ENCODE measurements around the gene CNN2. TPM values are rescaled to one million over a fixed set of nuclear protein-coding genes. Genes with fewer than 3 reads are reported as not detected.

The CNN2 gene
- polyA plus RNA-seq, 1 donor = 45.2 TPM

DNA sequence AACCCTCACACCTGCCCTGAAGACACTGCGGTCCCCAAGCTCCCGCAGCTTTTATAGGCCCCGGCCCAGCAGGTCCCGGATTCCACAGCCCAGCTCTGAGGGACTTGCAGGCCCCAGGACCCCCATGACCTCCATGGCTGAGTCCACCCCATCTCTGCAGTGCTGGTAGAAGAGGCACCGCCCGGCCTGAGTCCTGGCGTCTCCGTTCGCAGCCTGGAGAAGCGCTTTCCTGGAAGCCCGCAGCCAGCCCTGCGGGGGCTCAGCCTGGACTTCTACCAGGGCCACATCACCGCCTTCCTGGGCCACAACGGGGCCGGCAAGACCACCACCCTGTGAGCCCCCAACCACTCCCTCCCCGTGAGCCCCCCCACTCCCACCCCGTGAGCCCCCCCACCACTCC lies 22.7 kb downstream of the CNN2 start:
- DNase-seq (ENCODE audit: low read depth) = no peak

DNA sequence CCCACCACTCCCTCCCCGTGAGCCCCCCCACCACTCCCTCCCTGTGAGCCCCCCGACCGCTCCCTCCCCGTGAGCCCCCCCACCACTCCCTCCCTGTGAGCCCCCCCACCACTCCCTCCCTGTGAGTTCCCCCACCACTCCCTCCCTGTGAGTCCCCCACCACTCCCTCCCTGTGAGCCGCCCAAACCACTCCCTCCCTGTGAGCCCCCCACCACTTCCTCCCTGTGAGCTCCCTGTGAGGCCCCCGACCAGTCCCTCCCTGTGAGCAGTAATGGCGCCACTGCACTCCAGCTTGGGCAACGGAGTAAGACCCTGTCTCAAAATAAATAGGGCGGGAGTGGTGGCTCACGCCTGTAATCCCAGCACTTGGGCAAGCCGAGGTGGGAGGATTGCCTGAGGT lies 23.4 kb downstream of the CNN2 start:
- no peak for DNase-seq (ENCODE audit: low read depth)

DNA sequence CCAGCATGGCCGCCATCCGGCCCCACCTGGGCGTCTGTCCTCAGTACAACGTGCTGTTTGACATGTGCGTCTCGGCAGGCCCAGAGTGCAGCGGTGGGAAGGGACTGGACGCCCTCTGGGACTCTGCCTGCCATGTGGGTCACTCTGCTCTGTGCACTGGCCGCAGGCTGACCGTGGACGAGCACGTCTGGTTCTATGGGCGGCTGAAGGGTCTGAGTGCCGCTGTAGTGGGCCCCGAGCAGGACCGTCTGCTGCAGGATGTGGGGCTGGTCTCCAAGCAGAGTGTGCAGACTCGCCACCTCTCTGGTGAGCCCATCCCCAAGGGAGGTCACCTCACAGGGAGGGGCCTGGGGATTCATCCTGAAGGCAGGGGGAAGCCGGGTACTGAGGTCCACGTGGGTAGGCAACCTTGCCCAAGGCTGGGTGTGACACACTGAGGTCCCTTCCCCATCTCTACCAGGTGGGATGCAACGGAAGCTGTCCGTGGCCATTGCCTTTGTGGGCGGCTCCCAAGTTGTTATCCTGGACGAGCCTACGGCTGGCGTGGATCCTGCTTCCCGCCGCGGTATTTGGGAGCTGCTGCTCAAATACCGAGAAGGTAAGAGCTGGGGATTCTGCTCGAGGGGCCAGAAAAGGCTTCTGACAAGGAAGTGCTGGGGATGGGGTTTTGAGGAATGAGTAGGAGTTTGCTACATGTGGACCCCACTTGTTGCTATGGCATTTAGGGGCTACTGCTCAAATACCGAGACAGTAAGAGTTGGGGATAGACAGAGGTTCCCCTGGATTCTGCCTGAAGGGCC lies 24.8 kb downstream of the CNN2 start:
- no peak for DNase-seq (ENCODE audit: low read depth)

DNA sequence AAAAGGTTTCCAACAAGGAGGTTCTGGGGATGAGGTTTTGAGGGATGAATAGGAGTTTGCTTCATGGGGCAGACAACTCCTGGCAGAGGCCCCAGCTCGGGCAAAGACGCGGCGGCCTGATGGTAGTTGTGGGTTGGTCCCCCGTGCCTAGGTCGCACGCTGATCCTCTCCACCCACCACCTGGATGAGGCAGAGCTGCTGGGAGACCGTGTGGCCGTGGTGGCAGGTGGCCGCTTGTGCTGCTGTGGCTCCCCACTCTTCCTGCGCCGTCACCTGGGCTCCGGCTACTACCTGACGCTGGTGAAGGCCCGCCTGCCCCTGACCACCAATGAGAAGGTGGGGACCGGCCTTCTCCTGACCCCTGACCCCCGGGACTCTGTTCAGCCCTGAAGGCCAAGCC lies 25.4 kb downstream of the CNN2 start:
- no peak for DNase-seq (ENCODE audit: low read depth)

DNA sequence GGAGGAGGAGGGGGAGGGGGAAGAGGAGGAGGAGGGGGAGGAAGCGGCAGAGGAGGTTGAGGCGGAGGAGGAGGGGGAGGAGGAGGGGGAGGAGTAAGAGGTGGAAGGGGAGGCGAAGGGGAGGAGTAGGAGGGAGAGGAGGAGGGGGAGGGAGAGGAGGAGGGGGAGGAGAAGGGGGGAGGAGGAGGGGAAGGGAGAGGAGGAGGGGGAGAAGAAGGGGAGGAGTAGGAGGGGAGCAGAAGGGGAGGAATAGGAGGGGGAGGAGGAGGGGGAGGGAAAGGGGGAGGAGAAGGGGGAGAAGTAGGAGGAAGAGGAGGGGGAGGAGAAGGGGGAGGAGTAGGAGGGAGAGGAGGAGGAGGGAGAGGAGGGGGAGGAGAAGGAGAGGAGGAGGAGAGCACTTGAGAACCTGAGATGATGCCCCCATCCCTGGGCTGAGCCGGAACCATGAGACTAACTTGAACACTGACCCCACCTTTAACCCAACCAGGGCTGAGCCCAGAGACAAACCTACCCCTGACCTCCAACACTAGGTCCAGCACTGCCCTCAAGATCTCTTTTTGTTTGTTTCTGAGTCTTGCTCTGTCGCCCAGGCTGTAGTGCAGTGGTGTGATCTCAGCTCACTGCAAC lies 26.1 kb downstream of the CNN2 start:
- DNase-seq (ENCODE audit: low read depth) = no peak

DNA sequence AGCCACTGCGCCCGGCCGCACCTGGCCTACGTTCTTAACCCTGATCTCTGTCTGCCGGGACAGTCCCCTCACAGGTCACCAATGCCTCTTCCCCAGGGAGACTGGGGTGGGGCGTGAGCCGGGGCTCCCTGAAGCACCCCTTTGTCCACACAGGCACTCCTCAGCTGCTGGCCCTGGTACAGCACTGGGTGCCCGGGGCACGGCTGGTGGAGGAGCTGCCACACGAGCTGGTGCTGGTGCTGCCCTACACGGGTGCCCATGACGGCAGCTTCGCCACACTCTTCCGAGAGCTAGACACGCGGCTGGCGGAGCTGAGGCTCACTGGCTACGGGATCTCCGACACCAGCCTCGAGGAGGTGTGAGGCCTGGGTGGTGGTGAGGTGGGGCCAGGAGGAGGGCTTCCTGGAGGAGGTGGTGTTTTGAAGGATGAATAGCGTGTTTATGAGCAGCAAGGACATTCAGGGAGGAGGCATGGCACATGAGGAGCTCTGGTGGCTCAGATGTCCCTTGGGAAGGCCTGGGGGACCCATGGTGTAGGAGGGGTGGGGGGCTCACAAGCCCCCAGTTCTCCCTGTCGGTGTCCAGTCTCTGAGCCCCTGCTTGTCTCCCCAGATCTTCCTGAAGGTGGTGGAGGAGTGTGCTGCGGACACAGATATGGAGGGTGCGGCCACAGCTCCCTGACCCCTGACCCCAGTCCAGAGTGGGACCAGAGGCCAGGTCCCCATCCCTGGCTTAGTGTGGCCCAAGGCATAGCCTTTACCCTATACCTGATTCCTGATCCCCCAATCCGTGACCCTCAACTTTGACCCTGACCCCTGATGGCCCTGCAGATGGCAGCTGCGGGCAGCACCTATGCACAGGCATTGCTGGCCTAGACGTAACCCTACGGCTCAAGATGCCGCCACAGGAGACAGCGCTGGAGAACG lies 27.0 kb downstream of the CNN2 start:
- DNase-seq (ENCODE audit: low read depth) = no peak

DNA sequence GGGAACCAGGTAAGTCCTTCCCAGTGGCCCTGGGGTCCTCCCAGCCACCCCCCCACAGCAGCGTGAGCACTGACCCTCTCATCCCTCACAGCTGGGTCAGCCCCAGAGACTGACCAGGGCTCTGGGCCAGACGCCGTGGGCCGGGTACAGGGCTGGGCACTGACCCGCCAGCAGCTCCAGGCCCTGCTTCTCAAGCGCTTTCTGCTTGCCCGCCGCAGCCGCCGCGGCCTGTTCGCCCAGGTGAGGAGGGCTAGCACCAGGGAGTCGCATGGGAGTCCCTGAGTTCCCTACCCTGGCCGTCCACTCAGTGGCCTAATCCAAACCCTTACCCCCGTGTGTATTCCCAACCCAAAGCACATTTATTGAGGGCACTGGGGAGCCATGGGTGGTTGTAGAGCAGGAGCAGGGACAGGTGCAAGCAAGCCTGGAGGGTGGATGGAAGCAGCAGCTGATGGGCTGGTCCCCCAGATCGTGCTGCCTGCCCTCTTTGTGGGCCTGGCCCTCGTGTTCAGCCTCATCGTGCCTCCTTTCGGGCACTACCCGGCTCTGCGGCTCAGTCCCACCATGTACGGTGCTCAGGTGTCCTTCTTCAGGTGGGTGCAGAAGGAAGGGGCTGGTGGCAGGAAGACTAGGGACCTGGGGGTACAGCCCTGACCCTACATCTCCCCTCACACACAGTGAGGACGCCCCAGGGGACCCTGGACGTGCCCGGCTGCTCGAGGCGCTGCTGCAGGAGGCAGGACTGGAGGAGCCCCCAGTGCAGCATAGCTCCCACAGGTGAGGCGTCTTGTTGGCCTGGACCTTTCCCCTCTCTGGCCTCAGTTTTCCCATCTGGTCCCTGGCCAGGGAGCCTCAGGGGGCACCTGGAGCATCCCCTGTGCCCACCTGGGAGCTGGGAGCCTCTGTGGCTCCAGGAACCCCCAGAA lies 28.0 kb downstream of the CNN2 start:
- no peak for DNase-seq (ENCODE audit: low read depth)

DNA sequence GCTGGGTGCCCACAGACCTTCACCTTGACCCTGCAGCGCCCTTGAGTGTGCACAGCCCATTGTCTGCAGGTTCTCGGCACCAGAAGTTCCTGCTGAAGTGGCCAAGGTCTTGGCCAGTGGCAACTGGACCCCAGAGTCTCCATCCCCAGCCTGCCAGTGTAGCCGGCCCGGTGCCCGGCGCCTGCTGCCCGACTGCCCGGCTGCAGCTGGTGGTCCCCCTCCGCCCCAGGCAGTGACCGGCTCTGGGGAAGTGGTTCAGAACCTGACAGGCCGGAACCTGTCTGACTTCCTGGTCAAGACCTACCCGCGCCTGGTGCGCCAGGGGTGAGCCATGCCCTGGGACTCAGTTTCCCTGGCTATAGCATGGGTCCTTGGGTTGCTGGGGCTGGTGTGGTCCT lies 28.6 kb downstream of the CNN2 start:
- no peak for DNase-seq (ENCODE audit: low read depth)

DNA sequence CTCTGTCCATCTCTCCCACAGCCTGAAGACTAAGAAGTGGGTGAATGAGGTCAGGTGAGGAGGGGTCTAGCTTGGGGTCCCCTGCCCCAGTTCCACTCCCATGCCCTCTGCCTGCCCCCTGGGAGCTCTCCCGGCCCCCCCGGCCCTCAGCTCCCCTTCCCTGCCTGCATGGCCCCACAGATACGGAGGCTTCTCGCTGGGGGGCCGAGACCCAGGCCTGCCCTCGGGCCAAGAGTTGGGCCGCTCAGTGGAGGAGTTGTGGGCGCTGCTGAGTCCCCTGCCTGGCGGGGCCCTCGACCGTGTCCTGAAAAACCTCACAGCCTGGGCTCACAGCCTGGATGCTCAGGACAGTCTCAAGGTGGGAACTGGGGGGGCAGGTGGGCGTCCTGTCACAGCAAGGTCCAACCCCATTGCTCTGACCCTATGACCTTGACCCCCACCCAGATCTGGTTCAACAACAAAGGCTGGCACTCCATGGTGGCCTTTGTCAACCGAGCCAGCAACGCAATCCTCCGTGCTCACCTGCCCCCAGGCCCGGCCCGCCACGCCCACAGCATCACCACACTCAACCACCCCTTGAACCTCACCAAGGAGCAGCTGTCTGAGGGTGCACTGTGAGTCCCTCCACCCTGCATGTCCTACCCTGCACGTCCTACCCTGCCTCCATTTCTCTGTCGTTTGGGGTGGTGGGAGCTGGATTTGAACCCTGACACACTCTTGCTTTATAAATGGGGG lies 29.6 kb downstream of the CNN2 start:
- no peak for DNase-seq (ENCODE audit: low read depth)

DNA sequence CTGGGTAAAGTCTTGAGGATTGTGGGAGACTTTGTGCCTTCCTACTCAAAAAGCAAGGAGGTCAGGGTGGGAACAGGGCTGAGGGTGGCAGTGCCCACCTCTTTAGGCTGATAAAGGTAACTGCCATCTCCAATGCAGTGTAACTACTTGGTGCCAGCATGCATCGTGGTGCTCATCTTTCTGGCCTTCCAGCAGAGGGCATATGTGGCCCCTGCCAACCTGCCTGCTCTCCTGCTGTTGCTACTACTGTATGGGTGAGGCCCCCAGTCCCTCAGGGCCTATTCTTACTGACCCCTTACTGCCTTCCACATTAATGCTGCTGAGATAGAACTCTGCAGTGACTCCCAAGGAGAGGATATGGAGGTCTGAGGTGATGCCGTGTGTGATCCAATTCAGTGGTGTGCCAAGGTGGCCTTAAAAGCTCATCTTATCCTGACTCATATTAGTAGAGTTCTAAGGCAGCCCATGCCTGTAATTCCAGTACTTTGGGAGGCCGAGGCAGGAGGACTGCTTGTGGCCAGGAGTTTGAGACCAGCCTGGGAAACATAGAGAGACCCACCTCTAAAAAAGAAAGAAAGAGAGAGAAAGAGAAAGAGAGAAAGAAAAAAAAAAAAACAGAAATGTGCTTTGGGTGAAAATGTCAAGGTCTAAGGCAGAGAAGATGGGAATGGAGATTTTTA lies 30.9 kb downstream of the CNN2 start:
- no peak for DNase-seq (ENCODE audit: low read depth)

DNA sequence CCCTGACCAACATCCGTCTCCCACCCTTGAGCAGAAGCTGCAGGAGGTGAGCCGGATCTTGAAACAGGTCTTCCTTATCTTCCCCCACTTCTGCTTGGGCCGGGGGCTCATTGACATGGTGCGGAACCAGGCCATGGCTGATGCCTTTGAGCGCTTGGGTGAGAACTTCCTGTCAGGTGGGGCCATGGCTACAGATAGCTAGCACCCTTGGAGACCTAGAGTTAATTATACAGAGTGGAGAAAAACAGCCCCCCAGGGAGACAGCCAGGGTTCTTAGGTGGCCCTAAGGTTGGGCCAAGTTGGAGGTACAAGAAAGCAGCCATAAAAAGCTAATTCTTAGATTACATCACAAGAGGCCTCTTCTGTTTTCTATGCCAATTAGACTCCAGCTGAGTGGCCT lies 31.7 kb downstream of the CNN2 start:
- DNase-seq (ENCODE audit: low read depth) = no peak

DNA sequence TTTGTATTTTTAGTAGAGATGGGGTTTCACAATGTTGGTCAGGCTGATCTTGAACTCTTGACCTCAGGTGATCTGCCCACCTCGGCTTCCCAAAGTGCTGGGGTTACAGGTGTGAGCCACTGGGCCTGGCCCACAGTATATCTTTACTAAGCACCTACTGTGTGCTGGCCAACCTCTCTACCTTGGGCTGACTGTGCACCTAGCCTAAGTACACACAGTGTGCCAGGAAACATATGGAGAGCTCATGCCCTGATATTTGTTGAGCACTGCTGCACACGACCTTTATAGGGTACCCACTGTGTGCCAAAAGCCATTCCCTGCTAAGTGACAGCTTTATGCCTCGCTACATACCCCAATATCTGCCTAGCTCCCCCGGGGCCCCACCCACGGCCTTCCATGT lies 34.3 kb downstream of the CNN2 start:
- DNase-seq (ENCODE audit: low read depth) = no peak

DNA sequence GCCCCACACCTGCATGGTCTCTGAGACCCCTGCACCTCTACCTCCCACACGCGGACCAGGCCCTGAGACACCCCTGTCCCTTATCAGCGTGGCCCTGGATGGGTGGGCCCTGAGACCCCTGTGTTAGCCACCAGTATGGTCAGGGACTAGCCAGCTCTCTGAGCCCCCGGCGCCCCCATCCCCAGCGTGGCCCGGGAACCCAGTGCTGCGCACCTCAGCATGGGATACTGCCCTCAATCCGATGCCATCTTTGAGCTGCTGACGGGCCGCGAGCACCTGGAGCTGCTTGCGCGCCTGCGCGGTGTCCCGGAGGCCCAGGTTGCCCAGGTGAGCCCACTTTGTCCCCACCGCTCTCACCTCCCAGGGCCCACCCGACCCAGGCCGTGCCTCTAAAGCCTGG lies 35.6 kb downstream of the CNN2 start:
- DNase-seq (ENCODE audit: low read depth) = no peak

DNA sequence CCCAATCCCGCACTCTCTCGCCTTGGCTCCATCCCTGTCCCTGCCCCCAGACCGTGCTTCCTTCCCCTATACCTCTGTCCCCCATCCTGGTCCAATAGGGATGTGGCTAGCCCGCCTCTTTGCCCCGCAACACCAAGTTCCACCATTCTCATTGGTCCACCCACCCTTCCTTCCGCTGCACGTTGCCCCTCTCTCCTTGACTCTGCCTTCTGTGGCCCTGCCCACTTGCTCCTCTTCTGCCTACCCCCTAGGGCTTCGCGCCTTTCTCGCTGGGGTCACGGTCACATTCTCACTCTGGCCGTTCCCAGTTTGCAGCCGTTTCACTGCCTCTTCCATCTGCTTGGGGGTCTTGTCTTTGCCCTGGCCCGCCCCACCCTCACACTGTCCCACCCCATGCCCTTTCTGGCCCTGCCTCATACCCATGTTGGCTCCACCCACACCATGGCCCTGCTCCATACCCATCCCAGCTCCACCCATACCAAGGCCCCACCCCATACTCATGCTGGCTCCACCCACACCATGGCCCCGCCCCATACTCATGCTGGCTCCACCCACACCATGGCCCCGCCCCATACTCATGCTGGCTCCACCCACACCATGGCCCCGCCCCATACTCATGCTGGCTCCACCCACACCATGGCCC lies 36.1 kb downstream of the CNN2 start:
- DNase-seq (ENCODE audit: low read depth) = no peak

DNA sequence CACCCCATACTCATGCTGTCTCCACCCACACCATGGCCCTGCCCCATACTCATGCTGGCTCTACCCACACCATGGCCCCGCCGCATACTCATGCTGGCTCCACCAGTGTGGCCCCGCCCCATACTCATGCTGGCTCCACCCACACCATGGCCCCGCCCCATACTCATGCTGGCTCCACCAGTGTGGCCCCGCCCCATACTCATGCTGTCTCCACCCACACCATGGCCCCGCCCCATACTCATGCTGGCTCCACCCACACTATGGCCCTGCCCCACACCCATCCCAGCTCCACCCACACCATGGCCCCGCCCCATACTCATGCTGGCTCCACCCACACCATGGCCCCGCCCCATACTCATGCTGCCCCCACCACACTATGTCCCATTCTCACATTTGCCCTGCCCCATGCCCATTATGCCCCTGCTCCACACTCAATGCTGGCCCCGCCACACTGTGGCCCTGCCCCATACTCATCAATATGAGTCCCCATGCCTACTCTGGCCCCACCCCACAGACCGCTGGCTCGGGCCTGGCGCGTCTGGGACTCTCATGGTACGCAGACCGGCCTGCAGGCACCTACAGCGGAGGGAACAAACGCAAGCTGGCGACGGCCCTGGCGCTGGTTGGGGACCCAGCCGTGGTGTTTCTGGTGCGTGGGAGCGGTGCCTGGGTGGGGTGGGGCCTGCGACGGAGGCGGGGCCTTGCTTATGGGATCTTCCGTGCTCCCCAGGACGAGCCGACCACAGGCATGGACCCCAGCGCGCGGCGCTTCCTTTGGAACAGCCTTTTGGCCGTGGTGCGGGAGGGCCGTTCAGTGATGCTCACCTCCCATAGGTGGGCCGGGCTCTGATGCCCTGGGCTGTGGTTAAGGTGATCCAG lies 36.9 kb downstream of the CNN2 start:
- DNase-seq (ENCODE audit: low read depth) = no peak

DNA sequence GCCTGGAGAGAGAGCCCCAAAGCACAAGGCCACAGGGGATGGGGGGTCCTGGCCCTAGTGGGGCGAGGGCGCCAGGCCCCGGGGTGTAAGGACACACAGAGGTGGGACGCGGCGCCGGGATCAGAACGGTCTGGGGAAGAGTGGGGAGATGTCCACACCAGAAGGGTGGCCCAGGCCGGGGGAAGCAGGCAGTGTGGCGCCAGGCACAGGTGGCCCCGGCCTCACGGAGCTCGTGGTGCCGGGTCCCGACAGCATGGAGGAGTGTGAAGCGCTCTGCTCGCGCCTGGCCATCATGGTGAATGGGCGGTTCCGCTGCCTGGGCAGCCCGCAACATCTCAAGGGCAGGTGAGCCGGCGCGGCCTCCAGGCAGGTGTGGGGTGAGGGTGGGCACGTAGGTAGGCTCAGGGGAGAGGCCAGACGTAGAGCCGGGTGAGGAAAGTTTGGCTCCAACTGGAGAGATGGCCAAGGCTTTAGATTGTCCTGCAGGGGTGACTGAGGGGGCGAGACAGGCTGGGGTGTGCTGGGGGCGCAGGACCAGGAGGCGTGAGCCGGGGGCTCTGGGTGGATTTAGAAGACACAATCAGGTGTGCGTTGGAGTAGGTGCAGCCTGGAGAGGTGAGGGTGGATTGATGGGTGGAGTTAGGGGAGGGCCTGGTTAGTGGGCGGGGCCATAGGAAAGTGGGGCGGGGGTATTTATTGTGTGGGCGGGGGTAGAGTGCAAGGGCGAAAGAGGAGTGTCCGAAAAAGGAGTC lies 37.7 kb downstream of the CNN2 start:
- DNase-seq (ENCODE audit: low read depth) = no peak

DNA sequence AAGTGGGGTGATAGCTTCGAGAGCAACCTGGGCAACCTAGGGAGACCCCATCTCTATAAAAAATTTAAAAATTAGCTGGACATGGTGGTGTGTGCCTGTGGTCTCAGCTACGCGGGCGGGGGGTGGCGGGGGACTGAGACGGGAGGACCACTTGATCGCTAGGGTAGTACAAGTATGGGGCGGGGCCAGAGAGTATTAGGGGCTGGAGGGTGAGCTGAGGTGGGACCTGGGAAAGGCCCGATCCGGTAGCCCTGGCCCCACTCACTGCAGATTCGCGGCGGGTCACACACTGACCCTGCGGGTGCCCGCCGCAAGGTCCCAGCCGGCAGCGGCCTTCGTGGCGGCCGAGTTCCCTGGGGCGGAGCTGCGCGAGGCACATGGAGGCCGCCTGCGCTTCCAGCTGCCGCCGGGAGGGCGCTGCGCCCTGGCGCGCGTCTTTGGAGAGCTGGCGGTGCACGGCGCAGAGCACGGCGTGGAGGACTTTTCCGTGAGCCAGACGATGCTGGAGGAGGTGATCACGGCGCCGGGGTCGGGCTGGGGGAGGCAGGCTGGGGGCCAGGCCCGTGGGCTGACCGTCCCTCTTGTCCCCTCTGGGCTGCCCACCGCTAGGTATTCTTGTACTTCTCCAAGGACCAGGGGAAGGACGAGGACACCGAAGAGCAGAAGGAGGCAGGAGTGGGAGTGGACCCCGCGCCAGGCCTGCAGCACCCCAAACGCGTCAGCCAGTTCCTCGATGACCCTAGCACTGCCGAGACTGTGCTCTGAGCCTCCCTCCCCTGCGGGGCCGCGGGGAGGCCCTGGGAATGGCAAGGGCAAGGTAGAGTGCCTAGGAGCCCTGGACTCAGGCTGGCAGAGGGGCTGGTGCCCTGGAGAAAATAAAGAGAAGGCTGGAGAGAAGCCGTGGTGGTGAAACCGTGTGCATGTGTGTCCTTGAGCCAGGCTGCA lies 38.5 kb downstream of the CNN2 start:
- no peak for DNase-seq (ENCODE audit: low read depth)
